Subcutaneous abdominal adipose tissue (tissue), 5 donors: ENCODE measurements around the gene PDE7B.

Source experiments
- H3K27ac ChIP-seq: one replicate; pipeline ENCODE4 v1.7.0; 2013; ENCODE audit warnings: low read depth, mild to moderate bottlenecking, inconsistent platforms, low read length, moderate library complexity
- H3K27me3 ChIP-seq, 5 donors: one replicate each; pipeline ENCODE4 v1.7.0; 2013; ENCODE audit warnings: low read length in 5 of 5, inconsistent platforms in 1 of 5; ENCODE audit not compliant: control insufficient read depth in 5 of 5, insufficient read depth in 4 of 5
- H3K36me3 ChIP-seq, 5 donors: one replicate each; pipeline ENCODE4 v1.7.0; 2013; ENCODE audit warnings: low read length in 5 of 5; ENCODE audit not compliant: control insufficient read depth in 5 of 5, insufficient read depth in 5 of 5
- H3K4me1 ChIP-seq, 5 donors: one replicate each; pipeline ENCODE4 v1.7.0; 2013; ENCODE audit warnings: low read length in 5 of 5, mild to moderate bottlenecking in 3 of 5, moderate library complexity in 1 of 5; ENCODE audit not compliant: control insufficient read depth in 5 of 5, insufficient read depth in 5 of 5
- H3K4me3 ChIP-seq, 5 donors: one replicate each; pipeline ENCODE4 v1.7.0; 2013; ENCODE audit warnings: low read length in 5 of 5, low read depth in 1 of 5
- H3K9ac ChIP-seq, 5 donors: one replicate each; pipeline ENCODE4 v1.7.0; 2013; ENCODE audit warnings: low read length in 5 of 5, mild to moderate bottlenecking in 4 of 5, moderate library complexity in 3 of 5
- H3K9me3 ChIP-seq, 5 donors: one replicate each; pipeline ENCODE4 v1.7.0; 2013; ENCODE audit warnings: low read length in 5 of 5; ENCODE audit not compliant: control insufficient read depth in 5 of 5
- donor health status: healthy.
- donor health status: healthy.
- donor health status: healthy.
- donor health status: healthy.
- donor health status: healthy.

Gene PDE7B

GRCh38 chr6:135939208-135939591, 87.7 kb downstream of the PDE7B start:
- Histone ChIP-seq H3K4me1 (peaks cover 0 to 17% (median 13%) of the 10 kb centered on the region in 5 donors), H3K27me3 (no peaks in the 10 kb centered on the region), H3K4me3 (peak overlapping the region; percentile 20 to 51 (median 40)), H3K27ac (peak overlapping the region; percentile 32), H3K9me3 (no peaks in the 10 kb centered on the region), H3K36me3 (no peaks in the 10 kb centered on the region), H3K9ac (peak overlapping the region in 2 of 5 donors; percentile 6 to 10)

GRCh38 chr6:135940616-135941167, 89.2 kb downstream of the PDE7B start:
- Histone ChIP-seq H3K9ac (no peak overlapping the region), H3K9me3 (no peaks in the 10 kb centered on the region), H3K27ac (no peak overlapping the region), H3K27me3 (no peaks in the 10 kb centered on the region), H3K4me3 (no peak overlapping the region), H3K36me3 (no peaks in the 10 kb centered on the region), H3K4me1 (peaks cover 0 to 17% (median 13%) of the 10 kb centered on the region in 5 donors)

GRCh38 chr6:135941275-135942025, 89.9 kb downstream of the PDE7B start:
- Histone ChIP-seq H3K27me3 (no peaks in the 10 kb centered on the region), H3K27ac (no peak overlapping the region)

GRCh38 chr6:135944120-135944519, 92.6 kb downstream of the PDE7B start:
- Histone ChIP-seq H3K27ac (no peak overlapping the region), H3K36me3 (no peaks in the 10 kb centered on the region), H3K9me3 (no peaks in the 10 kb centered on the region), H3K27me3 (no peaks in the 10 kb centered on the region), H3K4me3 (no peak overlapping the region), H3K4me1 (peaks cover 0 to 5% (median 4%) of the 10 kb centered on the region in 5 donors), H3K9ac (no peak overlapping the region)

More at GRCh38 chr6:135941275-135942025, 89.9 kb downstream of the PDE7B start:
- no peak overlapping the region for H3K9ac ChIP-seq
- no peak overlapping the region for H3K4me3 ChIP-seq
- no peaks in the 10 kb centered on the region for H3K9me3 ChIP-seq
- peaks cover 0 to 13% (median 12%) of the 10 kb centered on the region in 5 donors for H3K4me1 ChIP-seq
- no peaks in the 10 kb centered on the region for H3K36me3 ChIP-seq

GRCh38 chr6:135946674-135947073, 95.2 kb downstream of the PDE7B start:
- no peak overlapping the region for H3K9ac ChIP-seq
- no peaks in the 10 kb centered on the region for H3K4me1 ChIP-seq
- H3K4me3 ChIP-seq: no peak overlapping the region
- H3K36me3 ChIP-seq: no peaks in the 10 kb centered on the region
- H3K27ac ChIP-seq: no peak overlapping the region
- H3K9me3 ChIP-seq: no peaks in the 10 kb centered on the region
- no peaks in the 10 kb centered on the region for H3K27me3 ChIP-seq

- no peak overlapping the region for H3K27ac ChIP-seq
- H3K27me3 ChIP-seq: no peaks in the 10 kb centered on the region
- H3K36me3 ChIP-seq: no peaks in the 10 kb centered on the region
- no peak overlapping the region for H3K9ac ChIP-seq
- H3K4me3 ChIP-seq: no peak overlapping the region
- no peaks in the 10 kb centered on the region for H3K9me3 ChIP-seq
- peaks cover 0 to 2% (median 0%) of the 10 kb centered on the region in 5 donors for H3K4me1 ChIP-seq
Observed at GRCh38 chr6:135950669-135951068, 99.2 kb downstream of the PDE7B start.

- H3K27ac ChIP-seq: no peak overlapping the region
- peaks cover 0 to 2% (median 0%) of the 10 kb centered on the region in 5 donors for H3K4me1 ChIP-seq
- no peaks in the 10 kb centered on the region for H3K27me3 ChIP-seq
- H3K4me3 ChIP-seq: no peak overlapping the region
- no peak overlapping the region for H3K9ac ChIP-seq
- no peaks in the 10 kb centered on the region for H3K36me3 ChIP-seq
- no peaks in the 10 kb centered on the region for H3K9me3 ChIP-seq
Observed at GRCh38 chr6:135951169-135951568, 99.7 kb downstream of the PDE7B start.

GRCh38 chr6:135953818-135954217, 102.3 kb downstream of the PDE7B start:
- Histone ChIP-seq H3K36me3 (no peaks in the 10 kb centered on the region), H3K27me3 (no peaks in the 10 kb centered on the region), H3K9me3 (no peaks in the 10 kb centered on the region)

GRCh38 chr6:135955099-135955498, 103.6 kb downstream of the PDE7B start:
- Histone ChIP-seq H3K9me3 (no peaks in the 10 kb centered on the region), H3K36me3 (no peaks in the 10 kb centered on the region), H3K4me3 (no peak overlapping the region), H3K4me1 (peaks cover 0 to 2% (median 0%) of the 10 kb centered on the region in 5 donors), H3K27ac (no peak overlapping the region), H3K27me3 (no peaks in the 10 kb centered on the region), H3K9ac (no peak overlapping the region)

More at GRCh38 chr6:135953818-135954217, 102.3 kb downstream of the PDE7B start:
- H3K9ac ChIP-seq: no peak overlapping the region
- H3K4me1 ChIP-seq: peaks cover 0 to 2% (median 0%) of the 10 kb centered on the region in 5 donors
- no peak overlapping the region for H3K27ac ChIP-seq
- no peak overlapping the region for H3K4me3 ChIP-seq

GRCh38 chr6:135962731-135963130, 111.2 kb downstream of the PDE7B start:
- no peak overlapping the region for H3K27ac ChIP-seq
- H3K9me3 ChIP-seq: no peaks in the 10 kb centered on the region
- no peaks in the 10 kb centered on the region for H3K27me3 ChIP-seq
- no peak overlapping the region for H3K9ac ChIP-seq
- H3K4me3 ChIP-seq: no peak overlapping the region
- H3K4me1 ChIP-seq: no peaks in the 10 kb centered on the region
- H3K36me3 ChIP-seq: no peaks in the 10 kb centered on the region
